Left lung (tissue), 10 donors: ENCODE measurements around the gene FSTL5. TPM values are rescaled to one million over a fixed set of nuclear protein-coding genes. Genes with fewer than 3 reads are reported as not detected.
"Not testable (repeated sequence)": the region's sequence is repeated elsewhere in the genome, so short reads cannot be mapped to it uniquely, and the experiment has no call there.

Experiments used
- ATAC-seq: fragments of 200-7000 bp; cut with Tn5 transposase; one replicate; pipeline ENCODE4 v1.9.1; 2020; ENCODE audit warnings: moderate library complexity
- DNase-seq, 4 donors: peaks; one replicate each; pipeline ENCODE4 v3.0.0-alpha.2; 2013 to 2020
- H3K27ac ChIP-seq, 2 donors: fragments of 200-600 bp; sonication (generic) in 1 of 2; one replicate each; pipeline versions ENCODE4 v1.5.0 to v1.8.0; 2020 to 2021
- H3K27me3 ChIP-seq, 2 donors: fragments of 200-600 bp; sonication (generic) in 1 of 2; one replicate each; pipeline versions ENCODE4 v1.5.0 to v1.8.0; 2020 to 2021
- H3K36me3 ChIP-seq, 2 donors: fragments of 200-600 bp; sonication (generic) in 1 of 2; one replicate each; pipeline versions ENCODE4 v1.5.0 to v1.8.0; 2020 to 2021
- H3K4me1 ChIP-seq, 2 donors: fragments of 200-600 bp; one replicate each; pipeline ENCODE4 v1.8.0; 2021
- H3K4me3 ChIP-seq, 2 donors: fragments of 200-600 bp; sonication (generic) in 1 of 2; one replicate each; pipeline versions ENCODE4 v1.5.0 to v1.8.0; 2020 to 2021; ENCODE audit warnings: mild to moderate bottlenecking in 1 of 2
- H3K9me3 ChIP-seq, 2 donors: fragments of 200-600 bp; sonication (generic) in 1 of 2; one replicate each; pipeline versions ENCODE4 v1.5.0 to v1.8.0; 2020 to 2021
- intact Hi-C, 2 donors: fragments of 100-400 bp; cut with DNase I; formaldehyde crosslinking; loops; one replicate each; pipeline versions ENCODE4 v1.11.2 to v1.14.2; 2022
- polyA plus RNA-seq, 6 donors: library from polyadenylated mRNA; unstranded; fragments of 120-200 nt; gene quantifications; one replicate each; pipeline ENCODE4 v1.2.1, GENCODE V29; 2013; ENCODE audit not compliant: insufficient read length in 6 of 6
- total RNA-seq, 2 donors: library from RNA; stranded (reverse); fragmentation: NEBNext Ultra II Directional; extraction: Animal tissue kit (Norgen Biotek cat#: 25700); gene quantifications; one replicate each; pipeline ENCODE4 v1.2.1, GENCODE V29; 2021
- TF ChIP-seq, protein P1 (sequence below), 2 donors: fragments of 200-600 bp; sonication (generic) in 1 of 2; IDR thresholded peaks; one replicate each; pipeline versions ENCODE4 v1.5.0 to v1.8.0; 2021; ENCODE audit warnings: antibody characterized with exemption in 2 of 2
- donor health status: DM: no; HTN: yes; CAD: no.
- donor health status: DM: no; HTN: no; CAD: no.

FSTL5 gene
- total and polyA plus RNA-seq, 8 donors, result 0.14 to 0.60 (median 0.31) TPM; not detected in 2

- peaks cover 0 to 4% of the 10 kb centered on the region in 2 donors for H3K9me3 ChIP-seq
- no peaks in the 10 kb centered on the region for H3K4me1 ChIP-seq
- intact Hi-C loops, result no loop called here
- TF ChIP-seq, protein P1, sequence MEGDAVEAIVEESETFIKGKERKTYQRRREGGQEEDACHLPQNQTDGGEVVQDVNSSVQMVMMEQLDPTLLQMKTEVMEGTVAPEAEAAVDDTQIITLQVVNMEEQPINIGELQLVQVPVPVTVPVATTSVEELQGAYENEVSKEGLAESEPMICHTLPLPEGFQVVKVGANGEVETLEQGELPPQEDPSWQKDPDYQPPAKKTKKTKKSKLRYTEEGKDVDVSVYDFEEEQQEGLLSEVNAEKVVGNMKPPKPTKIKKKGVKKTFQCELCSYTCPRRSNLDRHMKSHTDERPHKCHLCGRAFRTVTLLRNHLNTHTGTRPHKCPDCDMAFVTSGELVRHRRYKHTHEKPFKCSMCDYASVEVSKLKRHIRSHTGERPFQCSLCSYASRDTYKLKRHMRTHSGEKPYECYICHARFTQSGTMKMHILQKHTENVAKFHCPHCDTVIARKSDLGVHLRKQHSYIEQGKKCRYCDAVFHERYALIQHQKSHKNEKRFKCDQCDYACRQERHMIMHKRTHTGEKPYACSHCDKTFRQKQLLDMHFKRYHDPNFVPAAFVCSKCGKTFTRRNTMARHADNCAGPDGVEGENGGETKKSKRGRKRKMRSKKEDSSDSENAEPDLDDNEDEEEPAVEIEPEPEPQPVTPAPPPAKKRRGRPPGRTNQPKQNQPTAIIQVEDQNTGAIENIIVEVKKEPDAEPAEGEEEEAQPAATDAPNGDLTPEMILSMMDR (IDR thresholded peaks at IDR 0.05), result no peak
- DNase-seq, result no peak
- H3K4me3 ChIP-seq, result no peak overlapping the region
- H3K36me3 ChIP-seq, result no peaks in the 10 kb centered on the region
- no peak for ATAC-seq
- H3K27me3 ChIP-seq, result no peaks in the 10 kb centered on the region
- H3K27ac ChIP-seq, result no peak overlapping the region
These were observed 59.2 kb downstream of the FSTL5 start for GRCh38 chr4:162104459-162105124.

DNA sequence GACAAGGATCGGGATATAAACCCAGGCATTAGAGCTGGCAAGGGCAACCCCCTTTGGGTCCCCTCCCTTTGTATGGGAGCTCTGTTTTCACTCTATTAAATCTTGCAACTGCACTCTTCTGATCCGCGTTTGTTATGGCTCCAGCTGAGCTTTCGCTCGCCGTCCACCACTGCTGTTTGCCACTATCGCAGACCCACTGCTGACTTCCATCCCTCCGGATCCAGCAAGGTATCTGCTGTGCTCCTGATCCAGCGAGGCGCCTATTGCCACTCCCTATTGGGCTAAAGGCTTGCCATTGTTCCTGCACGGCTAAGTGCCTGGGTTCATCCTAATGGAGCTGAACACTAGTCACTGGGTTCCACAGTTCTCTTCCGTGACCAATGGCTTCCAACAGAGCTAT, 59.9 kb downstream of the FSTL5 start:
- peak in 1 of 4 donors; percentile 27 for DNase-seq
- ATAC-seq, H3K27me3 ChIP-seq, H3K4me3 ChIP-seq, H3K36me3 ChIP-seq, H3K4me1 ChIP-seq, H3K27ac ChIP-seq, intact Hi-C loops, H3K9me3 ChIP-seq: not testable (repeated sequence)

GRCh38 chr4:162102713-162103112, 61.1 kb downstream of the FSTL5 start:
- no peak overlapping the region for H3K27ac ChIP-seq
- no peaks in the 10 kb centered on the region for H3K4me1 ChIP-seq
- no peaks in the 10 kb centered on the region for H3K36me3 ChIP-seq
- no peaks in the 10 kb centered on the region for H3K27me3 ChIP-seq
- intact Hi-C loops, result no loop called here
- H3K4me3 ChIP-seq, result no peak overlapping the region
- DNase-seq (no peak), ATAC-seq (no peak)
- TF ChIP-seq, protein P1 (IDR thresholded peaks at IDR 0.05), result no peak
- peaks cover 0 to 4% of the 10 kb centered on the region in 2 donors for H3K9me3 ChIP-seq

GRCh38 chr4:162101337-162101736, 62.5 kb downstream of the FSTL5 start:
- intact Hi-C loops, result no loop called here
- no peak for ATAC-seq

DNA sequence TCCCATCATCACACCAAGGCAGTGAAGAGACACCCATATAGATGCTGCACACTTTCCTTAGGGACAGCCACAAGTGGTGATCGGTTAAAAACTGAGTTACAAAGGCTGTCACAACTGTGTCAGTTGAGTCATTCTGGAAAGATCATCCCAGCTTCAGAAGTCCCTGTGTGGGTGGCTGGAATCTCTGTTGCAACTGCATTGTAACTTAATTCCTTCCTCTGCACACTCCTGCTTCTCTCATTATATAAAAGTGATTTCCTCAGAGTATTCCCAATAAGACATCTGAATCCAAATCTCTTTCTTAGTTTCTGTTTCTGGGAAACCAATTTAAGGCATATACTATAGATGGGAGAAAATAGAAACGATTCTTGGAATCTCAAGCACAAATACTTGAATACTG, 88.1 kb downstream of the FSTL5 start:
- Histone ChIP-seq H3K27ac (no peak overlapping the region), H3K36me3 (no peaks in the 10 kb centered on the region), H3K9me3 (no peaks in the 10 kb centered on the region), H3K27me3 (no peaks in the 10 kb centered on the region), H3K4me1 (no peaks in the 10 kb centered on the region), H3K4me3 (no peak overlapping the region)
- DNase-seq, result no peak
- intact Hi-C loops, result no loop called here
- TF ChIP-seq, protein P1 (IDR thresholded peaks at IDR 0.05), result no peak
- ATAC-seq, result no peak

More at GRCh38 chr4:162101337-162101736, 62.5 kb downstream of the FSTL5 start:
- DNase-seq, result no peak
- Histone ChIP-seq H3K4me1 (no peaks in the 10 kb centered on the region), H3K36me3 (no peaks in the 10 kb centered on the region), H3K4me3 (no peak overlapping the region), H3K9me3 (peaks cover 0 to 4% of the 10 kb centered on the region in 2 donors), H3K27me3 (no peaks in the 10 kb centered on the region), H3K27ac (no peak overlapping the region)
- TF ChIP-seq, protein P1 (IDR thresholded peaks at IDR 0.05), result no peak

GRCh38 chr4:162061214-162061613, 102.6 kb downstream of the FSTL5 start:
- peaks cover 0 to 4% of the 10 kb centered on the region in 2 donors for H3K9me3 ChIP-seq
- TF ChIP-seq, protein P1 (IDR thresholded peaks at IDR 0.05), result no peak
- DNase-seq, result no peak
- no peak overlapping the region for H3K4me3 ChIP-seq
- no peak for ATAC-seq
- no peaks in the 10 kb centered on the region for H3K36me3 ChIP-seq
- H3K27me3 ChIP-seq, result no peaks in the 10 kb centered on the region
- H3K27ac ChIP-seq, result no peak overlapping the region
- no peaks in the 10 kb centered on the region for H3K4me1 ChIP-seq
- intact Hi-C loops, result no loop called here
